A673 (cell line): ENCODE data around the gene TTLL8. TPM values are rescaled to one million over a fixed set of nuclear protein-coding genes. Genes with fewer than 3 reads are reported as not detected.

Experiments used
- BruUV-seq: library from RNA; stranded (reverse); fragments of 400-500 nt; replicated peaks from 2 replicates; lab custom pipeline; 2021; lab: Mats Ljungman, UMichigan
- CTCF ChIA-PET: fragments of 300-600 bp; sonication (Branson Sonifier 250); formaldehyde crosslinking; loops from one replicate; lab custom pipeline; 2022; ENCODE audit warnings: antibody characterized with exemption; lab: Charles Lee
- POLR2A ChIA-PET: fragments of 300-600 bp; sonication (Branson Sonifier 250); formaldehyde crosslinking; loops from one replicate; lab custom pipeline; 2022; ENCODE audit warnings: antibody characterized with exemption; ENCODE audit not compliant: low non-redundant PET; lab: Charles Lee
- DNase-seq: peaks from one replicate; pipeline ENCODE4 v3.0.0-alpha.2; 2015; ENCODE audit warnings: low spot score
- H3K27ac ChIP-seq: fragments of 200-600 bp; sonication (generic); 2 replicates; pipeline ENCODE4 v1.5.1; 2016; ENCODE audit warnings: mixed run types, low read depth, mild to moderate bottlenecking, mixed read lengths, antibody characterized with exemption, low read length; ENCODE audit not compliant: poor library complexity, severe bottlenecking
- H3K27me3 ChIP-seq: fragments of 200-600 bp; sonication (generic); replicated peaks from 2 replicates; pipeline ENCODE4 v1.6.1; 2017; ENCODE audit warnings: mixed run types, low read depth, mild to moderate bottlenecking, mixed read lengths, antibody characterized with exemption, low read length; ENCODE audit not compliant: insufficient read depth, poor library complexity
- H3K36me3 ChIP-seq: fragments of 200-600 bp; sonication (generic); 2 replicates; pipeline ENCODE4 v1.6.1; 2016; ENCODE audit warnings: mixed run types, mild to moderate bottlenecking, mixed read lengths, antibody characterized with exemption, low read length; ENCODE audit not compliant: insufficient read depth, poor library complexity, severe bottlenecking
- H3K4me1 ChIP-seq: fragments of 200-600 bp; sonication (generic); 2 replicates; pipeline ENCODE4 v1.6.1; 2017; ENCODE audit warnings: mixed run types, mild to moderate bottlenecking, mixed read lengths, antibody characterized with exemption, low read length; ENCODE audit not compliant: insufficient read depth, poor library complexity, severe bottlenecking
- H3K4me3 ChIP-seq: fragments of 200-600 bp; sonication (generic); 2 replicates; pipeline ENCODE4 v1.5.1; 2016; ENCODE audit warnings: low read depth, mixed run types, mild to moderate bottlenecking, mixed read lengths, low read length; ENCODE audit not compliant: poor library complexity, severe bottlenecking
- H3K9me3 ChIP-seq: fragments of 200-600 bp; sonication (generic); 2 replicates; pipeline ENCODE4 v1.6.1; 2016; ENCODE audit warnings: mixed run types, low read depth, mild to moderate bottlenecking, mixed read lengths, antibody characterized with exemption, low read length; ENCODE audit not compliant: poor library complexity, severe bottlenecking
- EZH2 ChIP-seq: fragments of 200-600 bp; sonication (generic); IDR thresholded peaks from 2 replicates; pipeline ENCODE4 v1.6.1; 2017; ENCODE audit warnings: borderline replicate concordance, low read depth, mild to moderate bottlenecking, mixed read lengths, antibody characterized with exemption, low read length; ENCODE audit not compliant: poor library complexity, severe bottlenecking
- intact Hi-C: fragments of 100-400 bp; cut with micrococcal nuclease; formaldehyde crosslinking; loops from one replicate; pipeline ENCODE4 v1.10.0; 2022; ENCODE audit not compliant: unreplicated experiment
- total RNA-seq: library from RNA; stranded (reverse); gene quantifications from 2 replicates; pipeline ENCODE4 v1.2.3, GENCODE V29; 2021
- TF ChIP-seq, protein P1 (sequence below): fragments of 300-800, 200-600 bp; sonication (generic); conservative IDR thresholded peaks from 2 replicates; pipeline ENCODE4 v1.5.1; 2017; ENCODE audit warnings: low read depth, mild to moderate bottlenecking, antibody characterized with exemption, low read length, moderate library complexity, mixed read lengths

The TTLL8 gene
- total RNA-seq, 1 experiment from 2014 or later: not detected

- POLR2A ChIA-PET: no interaction called here
Measured at GRCh38 chr22:49998718-49999062, 59.4 kb downstream of the TTLL8 start.

GRCh38 chr22:49997932-49998717, 60.0 kb downstream of the TTLL8 start:
- no peak overlapping the region for H3K27ac ChIP-seq
- H3K36me3 ChIP-seq: no peaks in the 10 kb centered on the region
- TF ChIP-seq, protein P1, sequence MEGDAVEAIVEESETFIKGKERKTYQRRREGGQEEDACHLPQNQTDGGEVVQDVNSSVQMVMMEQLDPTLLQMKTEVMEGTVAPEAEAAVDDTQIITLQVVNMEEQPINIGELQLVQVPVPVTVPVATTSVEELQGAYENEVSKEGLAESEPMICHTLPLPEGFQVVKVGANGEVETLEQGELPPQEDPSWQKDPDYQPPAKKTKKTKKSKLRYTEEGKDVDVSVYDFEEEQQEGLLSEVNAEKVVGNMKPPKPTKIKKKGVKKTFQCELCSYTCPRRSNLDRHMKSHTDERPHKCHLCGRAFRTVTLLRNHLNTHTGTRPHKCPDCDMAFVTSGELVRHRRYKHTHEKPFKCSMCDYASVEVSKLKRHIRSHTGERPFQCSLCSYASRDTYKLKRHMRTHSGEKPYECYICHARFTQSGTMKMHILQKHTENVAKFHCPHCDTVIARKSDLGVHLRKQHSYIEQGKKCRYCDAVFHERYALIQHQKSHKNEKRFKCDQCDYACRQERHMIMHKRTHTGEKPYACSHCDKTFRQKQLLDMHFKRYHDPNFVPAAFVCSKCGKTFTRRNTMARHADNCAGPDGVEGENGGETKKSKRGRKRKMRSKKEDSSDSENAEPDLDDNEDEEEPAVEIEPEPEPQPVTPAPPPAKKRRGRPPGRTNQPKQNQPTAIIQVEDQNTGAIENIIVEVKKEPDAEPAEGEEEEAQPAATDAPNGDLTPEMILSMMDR: no peak
- TF ChIP-seq EZH2: no peak
- ChIA-PET CTCF (no interaction called here), POLR2A (no interaction called here)
- BruUV-seq: no TSS peak
- peaks cover 11% of the 10 kb centered on the region for H3K4me1 ChIP-seq
- H3K27me3 ChIP-seq: no peaks in the 10 kb centered on the region
- no peak overlapping the region for H3K4me3 ChIP-seq
- H3K9me3 ChIP-seq: no peaks in the 10 kb centered on the region
- DNase-seq: no peak
- intact Hi-C loops: no loop called here

More at GRCh38 chr22:49998718-49999062, 59.4 kb downstream of the TTLL8 start:
- Histone ChIP-seq H3K9me3 (no peaks in the 10 kb centered on the region), H3K27me3 (no peaks in the 10 kb centered on the region), H3K4me3 (no peak overlapping the region), H3K27ac (no peak overlapping the region), H3K36me3 (no peaks in the 10 kb centered on the region), H3K4me1 (peaks cover 11% of the 10 kb centered on the region)
- TF ChIP-seq, protein P1: no peak
- TF ChIP-seq EZH2: no peak
- BruUV-seq: no TSS peak
- intact Hi-C loops: no loop called here
- CTCF ChIA-PET: no interaction called here
- DNase-seq: no peak

GRCh38 chr22:49997251-49997599, 60.9 kb downstream of the TTLL8 start:
- no peak overlapping the region for H3K27ac ChIP-seq
- intact Hi-C loops: no loop called here
- ChIA-PET CTCF (no interaction called here), POLR2A (no interaction called here)
- BruUV-seq: no TSS peak
- H3K27me3 ChIP-seq: no peaks in the 10 kb centered on the region
- no peaks in the 10 kb centered on the region for H3K9me3 ChIP-seq
- no peak for DNase-seq
- no peak overlapping the region for H3K4me3 ChIP-seq
- H3K4me1 ChIP-seq: peaks cover 9% of the 10 kb centered on the region
- TF ChIP-seq EZH2: no peak
- TF ChIP-seq, protein P1: no peak
- H3K36me3 ChIP-seq: no peaks in the 10 kb centered on the region
